Suprapubic skin (tissue), 3 donors: ENCODE measurements around the gene ZSWIM4.

Experiments used
- EP300 ChIP-seq: sonication (generic); formaldehyde crosslinking; IDR thresholded peaks from one replicate; pipeline ENCODE4 v1.6.1; 2017; ENCODE audit warnings: antibody characterized with exemption
- POLR2A ChIP-seq, 2 donors: fragments of 450-650 bp; IDR thresholded peaks; one replicate each; pipeline ENCODE4 v1.6.1; 2017; ENCODE audit warnings: antibody characterized with exemption in 2 of 2, mild to moderate bottlenecking in 2 of 2, moderate library complexity in 2 of 2
- TF ChIP-seq, protein P1 (sequence below), 2 donors: fragments of 200-600 bp in 1 of 2; fragments of 450-650 bp in 1 of 2; sonication (generic) in 1 of 2; IDR thresholded peaks; one replicate each; pipeline ENCODE4 v1.5.1; 2016 to 2019; ENCODE audit warnings: antibody characterized with exemption in 2 of 2, mild to moderate bottlenecking in 1 of 2, moderate library complexity in 1 of 2

DNA sequence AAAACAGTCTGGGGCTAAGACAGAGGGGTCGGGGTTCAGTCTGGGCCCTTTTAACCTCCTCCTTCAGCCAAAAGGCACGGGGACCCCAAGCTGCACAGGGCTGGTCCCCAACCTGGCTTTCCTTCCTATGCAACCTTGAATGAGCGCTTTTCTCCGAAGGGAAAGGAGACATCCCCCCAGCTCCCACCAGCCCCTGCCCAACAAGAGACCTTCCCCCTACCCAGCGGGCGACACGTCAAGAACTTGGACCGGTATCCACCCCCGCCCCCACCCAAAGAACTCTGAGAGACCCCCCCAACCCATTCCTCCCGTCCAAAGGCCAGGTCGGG, 46.7 kb downstream of the ZSWIM4 start:
- TF ChIP-seq EP300 (no peak), POLR2A (IDR thresholded peaks at IDR 0.05) (no peak)
- TF ChIP-seq, protein P1, sequence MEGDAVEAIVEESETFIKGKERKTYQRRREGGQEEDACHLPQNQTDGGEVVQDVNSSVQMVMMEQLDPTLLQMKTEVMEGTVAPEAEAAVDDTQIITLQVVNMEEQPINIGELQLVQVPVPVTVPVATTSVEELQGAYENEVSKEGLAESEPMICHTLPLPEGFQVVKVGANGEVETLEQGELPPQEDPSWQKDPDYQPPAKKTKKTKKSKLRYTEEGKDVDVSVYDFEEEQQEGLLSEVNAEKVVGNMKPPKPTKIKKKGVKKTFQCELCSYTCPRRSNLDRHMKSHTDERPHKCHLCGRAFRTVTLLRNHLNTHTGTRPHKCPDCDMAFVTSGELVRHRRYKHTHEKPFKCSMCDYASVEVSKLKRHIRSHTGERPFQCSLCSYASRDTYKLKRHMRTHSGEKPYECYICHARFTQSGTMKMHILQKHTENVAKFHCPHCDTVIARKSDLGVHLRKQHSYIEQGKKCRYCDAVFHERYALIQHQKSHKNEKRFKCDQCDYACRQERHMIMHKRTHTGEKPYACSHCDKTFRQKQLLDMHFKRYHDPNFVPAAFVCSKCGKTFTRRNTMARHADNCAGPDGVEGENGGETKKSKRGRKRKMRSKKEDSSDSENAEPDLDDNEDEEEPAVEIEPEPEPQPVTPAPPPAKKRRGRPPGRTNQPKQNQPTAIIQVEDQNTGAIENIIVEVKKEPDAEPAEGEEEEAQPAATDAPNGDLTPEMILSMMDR (IDR thresholded peaks at IDR 0.05), result no peak
